ENCODE data around the gene TDRD9.

The TDRD9 gene

DNA sequence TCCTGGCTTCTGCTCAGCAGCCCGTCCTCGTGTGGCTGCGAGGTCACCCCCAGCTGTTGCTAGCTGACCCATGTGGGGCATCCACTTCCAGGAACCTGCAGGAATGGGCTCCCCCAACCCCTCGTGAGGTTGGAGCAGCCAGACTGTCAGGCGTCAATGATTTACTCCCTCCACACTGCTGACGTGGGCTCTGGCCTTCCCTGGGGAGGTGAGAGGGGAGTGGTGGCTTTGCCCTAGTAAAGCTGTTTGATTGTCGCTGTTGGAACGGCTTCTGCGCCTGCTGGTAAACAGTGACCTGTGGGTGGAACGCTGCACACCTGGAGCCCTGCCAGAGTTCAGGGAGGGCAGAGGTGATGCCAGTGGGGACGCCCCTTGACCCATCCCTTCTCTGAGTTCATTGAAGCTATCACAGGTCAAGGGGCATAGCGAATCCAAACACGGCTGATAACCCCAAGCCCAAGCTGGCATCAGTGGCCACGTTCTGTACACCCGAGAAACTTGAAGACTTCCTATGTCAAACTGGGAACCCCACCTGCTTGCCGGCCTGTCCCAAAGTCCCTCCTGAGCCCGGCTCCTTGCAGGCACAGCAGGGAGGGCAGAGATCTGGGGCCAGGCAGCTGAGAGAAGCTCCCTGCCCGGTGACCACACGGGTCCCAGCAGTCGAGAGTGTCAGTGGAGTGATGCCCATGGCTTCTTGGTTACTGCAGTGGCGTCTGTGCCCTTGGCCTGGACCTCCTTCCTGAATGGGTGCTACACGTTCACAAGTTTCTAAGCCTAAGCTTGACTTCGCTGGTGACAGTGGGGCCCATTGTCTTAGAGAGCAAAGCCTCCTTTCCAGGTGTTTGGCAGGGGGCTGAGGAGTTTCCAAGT, 160.0 kb downstream of the TDRD9 start:
- Mint-ChIP-seq H3K4me3 (no peak overlapping the region), H3K9me3 (no peaks in the 10 kb centered on the region), H3K4me1 (peaks cover 4% of the 10 kb centered on the region), H3K27me3 (peaks cover 7% of the 10 kb centered on the region), H3K36me3 (no peaks in the 10 kb centered on the region), H3K27ac (no peak overlapping the region)

- Mint-ChIP-seq H3K36me3 (no peaks in the 10 kb centered on the region), H3K9me3 (no peaks in the 10 kb centered on the region), H3K4me3 (no peak overlapping the region), H3K27ac (no peak overlapping the region), H3K4me1 (peaks cover 5% of the 10 kb centered on the region), H3K27me3 (no peaks in the 10 kb centered on the region)
These were observed 162.0 kb downstream of the TDRD9 start for GRCh38 chr14:104090071-104090748.

DNA sequence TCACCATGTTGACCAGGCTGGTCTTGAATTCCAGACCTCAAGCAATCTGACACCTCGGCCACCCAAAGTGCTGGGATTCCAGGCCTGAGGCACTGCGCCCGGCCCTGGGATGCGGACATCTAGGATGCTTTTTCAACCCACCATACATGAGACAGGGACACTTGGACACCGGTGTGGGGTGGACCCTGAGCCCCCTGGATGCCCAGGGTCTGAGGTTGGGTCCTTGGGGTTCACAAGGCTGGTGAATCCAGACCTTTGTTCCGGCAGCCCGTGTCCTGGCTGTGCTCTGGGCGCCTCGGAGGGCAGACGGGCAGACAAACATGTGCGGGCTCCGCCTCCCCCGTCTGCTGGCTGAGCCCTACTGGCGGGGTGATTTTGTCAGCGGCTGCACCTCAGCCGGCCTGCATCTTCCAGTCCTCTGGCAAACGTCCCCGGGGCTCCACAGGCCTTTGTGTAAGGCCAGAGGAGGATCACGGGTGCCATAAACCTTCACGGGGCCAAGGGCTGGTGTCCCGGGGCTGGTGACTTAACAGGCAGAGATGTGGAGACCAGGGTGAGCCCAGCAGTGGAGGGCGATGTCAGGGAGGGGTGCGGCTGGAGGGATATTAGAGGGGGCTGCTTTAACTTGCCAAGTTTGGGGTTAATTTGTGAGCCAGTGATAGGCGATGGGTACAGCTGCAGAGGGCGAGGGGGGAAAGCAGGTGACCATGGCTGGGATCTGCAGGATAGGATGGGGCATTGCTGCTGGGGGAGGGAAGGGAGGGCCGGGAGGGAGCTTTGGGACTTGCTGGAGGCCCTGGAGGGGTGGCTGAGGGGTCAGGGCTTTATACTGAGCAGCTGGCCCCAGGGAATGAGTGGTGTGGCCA, 163.0 kb downstream of the TDRD9 start:
- no peaks in the 10 kb centered on the region for H3K9me3 Mint-ChIP-seq
- H3K4me1 Mint-ChIP-seq, result peaks cover 5% of the 10 kb centered on the region
- H3K27ac Mint-ChIP-seq, result no peak overlapping the region
- H3K36me3 Mint-ChIP-seq, result no peaks in the 10 kb centered on the region
- no peak overlapping the region for H3K4me3 Mint-ChIP-seq
- H3K27me3 Mint-ChIP-seq, result peaks cover 1% of the 10 kb centered on the region

DNA sequence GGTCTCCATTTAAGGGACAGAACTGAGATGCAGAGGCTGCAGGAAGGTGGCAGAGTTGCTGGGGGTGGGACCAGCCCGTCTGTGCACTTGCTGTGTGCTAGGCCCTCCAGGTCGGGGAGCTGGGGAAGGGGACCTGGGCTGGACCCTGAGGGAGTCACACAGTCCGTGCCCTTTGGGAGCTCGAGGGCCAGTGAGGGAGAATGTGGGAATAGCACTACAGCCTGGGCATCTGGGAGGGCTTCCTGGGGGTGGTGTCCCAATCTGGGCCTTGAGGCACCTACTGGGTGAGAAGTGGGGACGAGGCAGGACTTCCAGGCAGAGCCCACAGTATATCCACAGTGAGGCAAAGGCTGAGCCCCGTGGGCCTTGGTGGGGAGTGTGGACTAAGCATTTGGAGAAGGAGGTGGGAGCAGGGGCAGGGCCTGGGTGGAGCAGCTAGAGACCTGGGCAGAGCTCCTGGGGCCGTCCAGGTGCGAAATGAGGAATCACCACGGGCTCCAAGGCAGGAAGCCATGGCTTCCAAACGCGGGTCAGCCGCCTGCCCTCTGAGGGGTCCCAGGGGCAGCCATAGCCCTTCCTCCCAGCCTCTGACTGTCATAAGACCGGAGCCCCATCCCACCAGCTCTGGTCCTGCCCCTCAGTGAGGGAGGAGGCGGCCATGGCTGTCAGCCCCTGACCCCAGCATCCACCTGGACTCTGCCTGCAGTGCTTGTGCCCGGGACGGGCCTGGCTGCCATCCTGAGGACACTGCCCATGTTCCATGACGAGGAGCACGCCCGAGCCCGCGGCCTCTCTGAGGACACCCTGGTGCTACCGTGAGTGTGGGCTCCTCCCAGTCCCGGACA, 163.9 kb downstream of the TDRD9 start:
- Mint-ChIP-seq H3K27ac (no peak overlapping the region), H3K27me3 (peaks cover 1% of the 10 kb centered on the region), H3K4me1 (peaks cover 5% of the 10 kb centered on the region), H3K9me3 (no peaks in the 10 kb centered on the region), H3K4me3 (no peak overlapping the region), H3K36me3 (no peaks in the 10 kb centered on the region)

GRCh38 chr14:104092931-104093365, 164.7 kb downstream of the TDRD9 start:
- no peaks in the 10 kb centered on the region for H3K9me3 Mint-ChIP-seq
- no peak overlapping the region for H3K4me3 Mint-ChIP-seq
- H3K4me1 Mint-ChIP-seq, result peaks cover 5% of the 10 kb centered on the region
- peaks cover 1% of the 10 kb centered on the region for H3K27me3 Mint-ChIP-seq
- H3K36me3 Mint-ChIP-seq, result no peaks in the 10 kb centered on the region
- H3K27ac Mint-ChIP-seq, result no peak overlapping the region

GRCh38 chr14:104093366-104094055, 165.3 kb downstream of the TDRD9 start:
- no peak overlapping the region for H3K4me3 Mint-ChIP-seq
- H3K4me1 Mint-ChIP-seq, result peaks cover 5% of the 10 kb centered on the region
- peaks cover 1% of the 10 kb centered on the region for H3K27me3 Mint-ChIP-seq
- no peaks in the 10 kb centered on the region for H3K36me3 Mint-ChIP-seq
- no peak overlapping the region for H3K27ac Mint-ChIP-seq
- no peaks in the 10 kb centered on the region for H3K9me3 Mint-ChIP-seq

DNA sequence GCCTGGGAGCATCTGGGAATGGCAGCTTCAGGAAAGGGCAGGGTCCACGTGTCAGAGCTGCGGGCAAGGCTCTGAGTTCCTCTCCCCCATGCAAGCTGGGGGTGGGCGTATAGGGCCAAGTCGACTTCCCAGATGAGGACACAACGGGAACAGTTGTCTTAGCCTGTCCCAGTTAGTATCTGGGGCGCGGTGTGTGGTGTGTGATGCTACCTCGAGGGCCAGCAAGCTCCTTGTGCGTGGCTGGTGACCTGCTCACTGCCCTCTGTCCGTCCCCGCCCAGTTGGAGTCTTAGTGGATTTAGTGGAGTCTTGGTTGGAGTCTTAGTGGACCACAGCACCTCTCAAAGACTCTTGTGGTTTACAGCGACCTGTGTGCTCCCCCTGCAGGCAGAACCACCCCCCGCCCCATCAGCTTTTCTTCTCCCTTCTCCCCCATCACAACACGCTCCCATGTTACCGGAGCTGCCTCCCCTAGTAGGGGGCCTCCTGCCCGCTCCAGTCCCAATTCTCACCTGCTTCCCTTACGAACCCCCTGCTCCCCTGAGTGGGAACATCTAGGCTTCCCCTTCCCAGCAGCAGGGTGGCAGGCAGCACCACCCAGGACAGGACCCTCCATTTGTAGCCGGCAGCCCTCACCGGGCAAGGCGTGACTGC, 165.9 kb downstream of the TDRD9 start:
- H3K27me3 Mint-ChIP-seq, result peaks cover 1% of the 10 kb centered on the region
- no peaks in the 10 kb centered on the region for H3K36me3 Mint-ChIP-seq
- H3K4me1 Mint-ChIP-seq, result peaks cover 5% of the 10 kb centered on the region
- no peaks in the 10 kb centered on the region for H3K9me3 Mint-ChIP-seq
- H3K27ac Mint-ChIP-seq, result no peak overlapping the region
- H3K4me3 Mint-ChIP-seq, result no peak overlapping the region

GRCh38 chr14:104094709-104095425, 166.6 kb downstream of the TDRD9 start:
- no peaks in the 10 kb centered on the region for H3K9me3 Mint-ChIP-seq
- no peak overlapping the region for H3K4me3 Mint-ChIP-seq
- H3K27ac Mint-ChIP-seq, result no peak overlapping the region
- peaks cover 5% of the 10 kb centered on the region for H3K4me1 Mint-ChIP-seq
- peaks cover 1% of the 10 kb centered on the region for H3K27me3 Mint-ChIP-seq
- H3K36me3 Mint-ChIP-seq, result no peaks in the 10 kb centered on the region

DNA sequence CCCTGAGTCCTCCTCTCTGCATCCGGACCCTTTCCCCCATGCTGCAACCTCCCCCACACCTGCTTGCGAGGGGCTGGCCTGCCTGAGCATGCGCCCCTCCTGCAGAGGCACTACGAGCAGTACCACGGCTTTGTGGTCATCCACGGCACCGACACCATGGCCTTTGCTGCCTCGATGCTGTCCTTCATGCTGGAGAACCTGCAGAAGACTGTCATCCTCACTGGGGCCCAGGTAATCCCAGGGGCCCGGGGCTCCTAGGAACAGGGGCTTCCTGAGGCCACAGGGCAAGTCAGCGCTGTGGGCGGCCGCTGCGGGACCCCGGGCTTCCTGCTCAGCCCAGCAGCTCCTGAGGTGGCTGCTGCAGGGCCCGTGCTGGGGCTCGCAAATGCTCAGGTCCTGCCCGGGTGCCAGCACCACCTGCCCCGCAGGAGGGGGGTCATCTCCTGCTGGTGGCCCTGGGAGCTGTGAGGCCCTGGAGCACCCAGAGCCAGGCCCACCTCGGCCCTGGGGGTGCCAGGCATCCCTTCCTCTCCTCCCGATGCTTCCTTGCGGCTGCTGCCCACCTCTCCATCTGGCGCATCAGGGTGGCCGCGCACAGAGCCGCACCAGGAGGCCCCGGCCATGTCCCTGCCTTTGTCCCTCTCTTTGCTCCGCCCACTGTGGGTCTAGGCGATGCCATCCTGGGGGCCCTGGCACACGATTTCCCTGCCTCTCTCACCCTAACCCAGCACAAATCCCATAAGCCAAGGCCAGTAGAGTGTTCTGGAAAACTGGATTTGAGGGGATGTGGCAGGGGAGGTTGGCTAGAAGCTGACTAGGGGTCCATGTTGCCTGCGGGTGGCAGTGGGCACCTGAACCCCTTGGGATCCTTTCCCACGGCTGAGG, 167.4 kb downstream of the TDRD9 start:
- H3K9me3 Mint-ChIP-seq, result no peaks in the 10 kb centered on the region
- H3K4me1 Mint-ChIP-seq, result peaks cover 5% of the 10 kb centered on the region
- H3K4me3 Mint-ChIP-seq, result no peak overlapping the region
- H3K27me3 Mint-ChIP-seq, result peaks cover 1% of the 10 kb centered on the region
- H3K36me3 Mint-ChIP-seq, result no peaks in the 10 kb centered on the region
- H3K27ac Mint-ChIP-seq, result peak overlapping the region; percentile 62

- no peaks in the 10 kb centered on the region for H3K36me3 Mint-ChIP-seq
- peaks cover 1% of the 10 kb centered on the region for H3K27me3 Mint-ChIP-seq
- peaks cover 5% of the 10 kb centered on the region for H3K4me1 Mint-ChIP-seq
- H3K4me3 Mint-ChIP-seq, result no peak overlapping the region
- no peaks in the 10 kb centered on the region for H3K9me3 Mint-ChIP-seq
- H3K27ac Mint-ChIP-seq, result peak overlapping the region; percentile 62
These were observed 168.1 kb downstream of the TDRD9 start for GRCh38 chr14:104096318-104096717.

DNA sequence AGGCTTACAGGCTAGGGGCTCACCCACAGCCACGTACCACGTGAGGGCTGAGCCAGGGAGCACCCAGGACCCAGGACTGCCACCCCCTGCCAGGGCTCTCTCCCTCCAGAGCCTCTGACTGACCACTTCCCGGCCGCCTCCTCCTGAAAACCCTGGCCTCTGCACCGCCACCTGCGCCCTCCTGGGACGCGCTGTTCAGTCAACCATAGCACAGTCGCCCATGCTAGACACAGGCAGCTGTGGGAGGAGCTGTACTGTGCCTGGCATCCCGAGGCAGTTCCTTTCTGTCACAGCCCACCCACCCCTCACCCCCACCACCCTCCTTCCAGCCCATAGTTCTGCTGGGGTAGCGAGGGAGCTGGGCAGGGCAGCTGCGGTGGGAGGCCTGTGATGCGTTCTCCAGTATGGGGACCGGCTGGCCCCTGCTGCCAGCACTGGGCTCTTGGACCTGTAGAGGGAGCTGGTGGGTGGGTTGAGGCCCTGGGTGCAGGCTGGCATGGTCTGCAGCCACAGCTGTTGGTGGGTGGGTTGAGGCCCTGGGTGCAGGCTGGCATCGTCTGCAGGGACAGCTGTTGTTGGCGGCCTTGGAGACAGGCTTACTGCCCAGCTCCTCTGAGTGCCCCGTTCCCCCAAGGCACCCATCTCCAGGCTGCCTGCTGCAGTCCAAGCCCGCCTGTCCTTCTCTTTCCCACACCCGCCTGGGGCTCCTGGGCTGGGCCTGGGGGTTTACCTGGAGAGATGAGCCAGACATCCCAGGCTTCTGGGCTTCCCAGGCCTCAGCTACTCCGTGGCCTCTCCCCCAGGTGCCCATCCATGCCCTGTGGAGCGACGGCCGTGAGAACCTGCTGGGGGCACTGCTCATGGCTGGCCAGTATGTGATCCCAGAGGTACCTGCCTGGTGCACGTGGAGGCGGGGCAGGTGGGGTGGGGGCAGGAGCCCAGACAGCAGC, 168.8 kb downstream of the TDRD9 start:
- H3K27ac Mint-ChIP-seq, result no peak overlapping the region
- peaks cover 5% of the 10 kb centered on the region for H3K4me1 Mint-ChIP-seq
- no peaks in the 10 kb centered on the region for H3K9me3 Mint-ChIP-seq
- no peak overlapping the region for H3K4me3 Mint-ChIP-seq
- H3K27me3 Mint-ChIP-seq, result peaks cover 1% of the 10 kb centered on the region
- no peaks in the 10 kb centered on the region for H3K36me3 Mint-ChIP-seq
